A673 (cell line): ENCODE data around the gene KAT2A.

Source experiments
- EZH2 ChIP-seq: fragments of 200-600 bp; sonication (generic); IDR thresholded peaks from 2 replicates; pipeline ENCODE4 v1.6.1; 2017; ENCODE audit warnings: borderline replicate concordance, low read depth, mild to moderate bottlenecking, mixed read lengths, antibody characterized with exemption, low read length; ENCODE audit not compliant: poor library complexity, severe bottlenecking
- TF ChIP-seq, protein P1 (sequence below): fragments of 300-800, 200-600 bp; sonication (generic); conservative IDR thresholded peaks from 2 replicates; pipeline ENCODE4 v1.5.1; 2017; ENCODE audit warnings: low read depth, mild to moderate bottlenecking, antibody characterized with exemption, low read length, moderate library complexity, mixed read lengths

DNA sequence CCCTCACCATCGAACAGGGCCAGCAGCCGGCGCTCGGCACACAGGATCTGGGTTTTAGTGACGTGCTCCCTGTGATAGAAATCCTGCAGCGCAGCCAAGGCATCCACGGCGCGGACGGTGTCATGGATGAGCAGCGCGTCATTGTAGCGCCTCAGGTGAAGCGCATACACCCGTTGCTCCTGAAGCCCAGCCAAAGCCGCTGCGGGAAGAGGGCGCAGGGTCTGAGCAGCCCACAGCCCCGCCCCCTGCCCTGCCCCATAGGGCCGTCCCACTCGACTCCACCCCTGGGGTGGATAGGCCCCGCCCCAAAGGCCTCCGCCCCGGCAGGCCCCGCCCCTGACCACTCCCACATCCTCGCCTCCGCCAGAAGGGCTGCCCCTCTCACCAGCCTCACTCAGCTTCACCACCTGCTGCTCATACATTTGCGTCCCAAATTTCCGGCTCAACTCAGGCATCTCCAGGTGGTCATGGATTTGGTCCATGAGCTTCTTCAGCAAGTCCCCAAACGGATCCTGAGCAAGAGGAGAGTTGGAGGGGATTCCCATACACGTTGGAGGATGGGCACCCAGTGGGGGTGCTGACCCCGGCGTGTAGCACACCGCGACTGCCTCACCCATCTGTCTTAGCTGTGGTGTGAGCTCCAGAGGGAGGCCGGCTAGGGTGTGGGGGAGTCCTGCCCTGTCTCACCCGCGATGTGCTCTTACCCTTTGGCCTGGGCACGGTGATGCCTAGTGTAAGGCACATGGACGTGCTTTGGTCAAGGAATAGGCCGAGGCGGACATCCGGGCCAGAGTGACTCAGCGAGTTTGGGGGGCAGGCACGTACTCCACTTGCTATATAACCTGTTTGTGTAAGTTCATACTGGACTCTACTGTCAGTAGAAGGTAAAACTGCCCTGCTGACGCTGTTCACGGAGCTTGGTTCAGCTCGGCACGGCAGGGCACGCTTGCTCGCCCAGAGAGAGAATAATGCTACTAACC is 13.3 kb downstream of the KAT2A start:
- TF ChIP-seq, protein P1, sequence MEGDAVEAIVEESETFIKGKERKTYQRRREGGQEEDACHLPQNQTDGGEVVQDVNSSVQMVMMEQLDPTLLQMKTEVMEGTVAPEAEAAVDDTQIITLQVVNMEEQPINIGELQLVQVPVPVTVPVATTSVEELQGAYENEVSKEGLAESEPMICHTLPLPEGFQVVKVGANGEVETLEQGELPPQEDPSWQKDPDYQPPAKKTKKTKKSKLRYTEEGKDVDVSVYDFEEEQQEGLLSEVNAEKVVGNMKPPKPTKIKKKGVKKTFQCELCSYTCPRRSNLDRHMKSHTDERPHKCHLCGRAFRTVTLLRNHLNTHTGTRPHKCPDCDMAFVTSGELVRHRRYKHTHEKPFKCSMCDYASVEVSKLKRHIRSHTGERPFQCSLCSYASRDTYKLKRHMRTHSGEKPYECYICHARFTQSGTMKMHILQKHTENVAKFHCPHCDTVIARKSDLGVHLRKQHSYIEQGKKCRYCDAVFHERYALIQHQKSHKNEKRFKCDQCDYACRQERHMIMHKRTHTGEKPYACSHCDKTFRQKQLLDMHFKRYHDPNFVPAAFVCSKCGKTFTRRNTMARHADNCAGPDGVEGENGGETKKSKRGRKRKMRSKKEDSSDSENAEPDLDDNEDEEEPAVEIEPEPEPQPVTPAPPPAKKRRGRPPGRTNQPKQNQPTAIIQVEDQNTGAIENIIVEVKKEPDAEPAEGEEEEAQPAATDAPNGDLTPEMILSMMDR: no peak
- TF ChIP-seq EZH2: no peak
